Measurements from ENCODE around the gene ITPR1.

DNA sequence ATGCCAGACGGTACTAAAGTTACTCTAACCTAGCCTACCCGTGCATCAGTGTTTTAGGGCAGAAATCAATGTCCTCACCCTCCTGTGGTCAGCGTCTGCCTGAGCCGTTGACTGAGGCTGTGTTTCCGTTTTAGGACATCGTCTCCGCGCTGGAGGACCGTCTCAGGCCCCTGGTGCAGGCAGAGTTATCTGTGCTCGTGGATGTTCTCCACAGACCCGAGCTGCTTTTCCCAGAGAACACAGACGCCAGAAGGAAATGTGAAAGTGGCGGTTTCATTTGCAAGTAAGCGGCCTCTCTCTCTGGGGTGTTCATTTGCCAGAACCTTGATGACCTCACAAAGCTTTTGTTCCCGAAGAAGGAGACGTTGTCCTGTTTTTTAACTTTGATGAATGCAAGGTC lies 217.0 kb downstream of the ITPR1 start:
- TF ChIP-seq, protein P1, sequence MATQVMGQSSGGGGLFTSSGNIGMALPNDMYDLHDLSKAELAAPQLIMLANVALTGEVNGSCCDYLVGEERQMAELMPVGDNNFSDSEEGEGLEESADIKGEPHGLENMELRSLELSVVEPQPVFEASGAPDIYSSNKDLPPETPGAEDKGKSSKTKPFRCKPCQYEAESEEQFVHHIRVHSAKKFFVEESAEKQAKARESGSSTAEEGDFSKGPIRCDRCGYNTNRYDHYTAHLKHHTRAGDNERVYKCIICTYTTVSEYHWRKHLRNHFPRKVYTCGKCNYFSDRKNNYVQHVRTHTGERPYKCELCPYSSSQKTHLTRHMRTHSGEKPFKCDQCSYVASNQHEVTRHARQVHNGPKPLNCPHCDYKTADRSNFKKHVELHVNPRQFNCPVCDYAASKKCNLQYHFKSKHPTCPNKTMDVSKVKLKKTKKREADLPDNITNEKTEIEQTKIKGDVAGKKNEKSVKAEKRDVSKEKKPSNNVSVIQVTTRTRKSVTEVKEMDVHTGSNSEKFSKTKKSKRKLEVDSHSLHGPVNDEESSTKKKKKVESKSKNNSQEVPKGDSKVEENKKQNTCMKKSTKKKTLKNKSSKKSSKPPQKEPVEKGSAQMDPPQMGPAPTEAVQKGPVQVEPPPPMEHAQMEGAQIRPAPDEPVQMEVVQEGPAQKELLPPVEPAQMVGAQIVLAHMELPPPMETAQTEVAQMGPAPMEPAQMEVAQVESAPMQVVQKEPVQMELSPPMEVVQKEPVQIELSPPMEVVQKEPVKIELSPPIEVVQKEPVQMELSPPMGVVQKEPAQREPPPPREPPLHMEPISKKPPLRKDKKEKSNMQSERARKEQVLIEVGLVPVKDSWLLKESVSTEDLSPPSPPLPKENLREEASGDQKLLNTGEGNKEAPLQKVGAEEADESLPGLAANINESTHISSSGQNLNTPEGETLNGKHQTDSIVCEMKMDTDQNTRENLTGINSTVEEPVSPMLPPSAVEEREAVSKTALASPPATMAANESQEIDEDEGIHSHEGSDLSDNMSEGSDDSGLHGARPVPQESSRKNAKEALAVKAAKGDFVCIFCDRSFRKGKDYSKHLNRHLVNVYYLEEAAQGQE (IDR thresholded peaks at IDR 0.05; ENCODE audit: insufficient replicate concordance, low read depth) = no peak
- TF ChIP-seq, protein P2, sequence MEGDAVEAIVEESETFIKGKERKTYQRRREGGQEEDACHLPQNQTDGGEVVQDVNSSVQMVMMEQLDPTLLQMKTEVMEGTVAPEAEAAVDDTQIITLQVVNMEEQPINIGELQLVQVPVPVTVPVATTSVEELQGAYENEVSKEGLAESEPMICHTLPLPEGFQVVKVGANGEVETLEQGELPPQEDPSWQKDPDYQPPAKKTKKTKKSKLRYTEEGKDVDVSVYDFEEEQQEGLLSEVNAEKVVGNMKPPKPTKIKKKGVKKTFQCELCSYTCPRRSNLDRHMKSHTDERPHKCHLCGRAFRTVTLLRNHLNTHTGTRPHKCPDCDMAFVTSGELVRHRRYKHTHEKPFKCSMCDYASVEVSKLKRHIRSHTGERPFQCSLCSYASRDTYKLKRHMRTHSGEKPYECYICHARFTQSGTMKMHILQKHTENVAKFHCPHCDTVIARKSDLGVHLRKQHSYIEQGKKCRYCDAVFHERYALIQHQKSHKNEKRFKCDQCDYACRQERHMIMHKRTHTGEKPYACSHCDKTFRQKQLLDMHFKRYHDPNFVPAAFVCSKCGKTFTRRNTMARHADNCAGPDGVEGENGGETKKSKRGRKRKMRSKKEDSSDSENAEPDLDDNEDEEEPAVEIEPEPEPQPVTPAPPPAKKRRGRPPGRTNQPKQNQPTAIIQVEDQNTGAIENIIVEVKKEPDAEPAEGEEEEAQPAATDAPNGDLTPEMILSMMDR (IDR thresholded peaks at IDR 0.05; ENCODE audit: insufficient read depth, low read length) = no peak

Data from HL-60 (cell line).